HepG2 (cell line): ENCODE results near the gene MMAA. TPM values are rescaled to one million over a fixed set of nuclear protein-coding genes. Genes with fewer than 3 reads are reported as not detected.
A peak's percentile ranks its signal among the peaks of the same experiment; 100 is the strongest.

ENCODE experiments used
- DDIT3 ChIP-seq: sonication (generic); formaldehyde crosslinking; IDR thresholded peaks from 2 replicates; pipeline ENCODE4 v1.4.0; 2020; ENCODE audit warnings: mild to moderate bottlenecking, missing genetic modification reagents
- FOXC1 ChIP-seq: sonication (generic); formaldehyde crosslinking; IDR thresholded peaks from 2 replicates; pipeline ENCODE4 v1.8.0; 2022; ENCODE audit warnings: mild to moderate bottlenecking, missing genetic modification reagents, borderline replicate concordance
- HES4 ChIP-seq: sonication (generic); formaldehyde crosslinking; IDR thresholded peaks from 2 replicates; pipeline ENCODE4 v1.9.0; 2021; ENCODE audit warnings: mild to moderate bottlenecking, missing genetic modification reagents, borderline replicate concordance
- HMGXB4 ChIP-seq, 2 experiments: sonication (generic) in 1 of 2; formaldehyde crosslinking in 1 of 2; IDR thresholded peaks; 2 replicates each; pipeline versions ENCODE4 v1.4.0 to v1.6.1; 2018 to 2020; ENCODE audit warnings: missing genetic modification reagents in 2 of 2, borderline replicate concordance in 1 of 2, low read depth in 1 of 2, mild to moderate bottlenecking in 1 of 2, missing biosample characterization in 1 of 2
- ISX ChIP-seq: sonication (generic); formaldehyde crosslinking; conservative IDR thresholded peaks from 2 replicates; pipeline ENCODE4 v1.5.0; 2020; ENCODE audit warnings: missing genetic modification reagents
- NFE2 ChIP-seq: sonication (generic); formaldehyde crosslinking; IDR thresholded peaks from 2 replicates; pipeline ENCODE4 v1.4.0; 2020; ENCODE audit warnings: missing genetic modification reagents
- NPAS2 ChIP-seq: sonication (generic); formaldehyde crosslinking; IDR thresholded peaks from 2 replicates; pipeline ENCODE4 v1.8.0; 2022; ENCODE audit warnings: mild to moderate bottlenecking, missing genetic modification reagents, borderline replicate concordance
- ONECUT2 ChIP-seq: sonication (generic); formaldehyde crosslinking; IDR thresholded peaks from 2 replicates; pipeline ENCODE4 v1.4.0; 2020; ENCODE audit warnings: missing genetic modification reagents
- PBX2 ChIP-seq: IDR thresholded peaks from 2 replicates; pipeline ENCODE4 v1.6.1; 2016; ENCODE audit warnings: control low read depth
- TBX3 ChIP-seq: fragments of 450-650 bp; IDR thresholded peaks from 2 replicates; pipeline ENCODE4 v1.6.1; 2017; ENCODE audit warnings: antibody characterized with exemption, mild to moderate bottlenecking, inconsistent platforms, borderline replicate concordance
- ZNF224 ChIP-seq: sonication (generic); formaldehyde crosslinking; IDR thresholded peaks from 2 replicates; pipeline ENCODE4 v1.5.0; 2020; ENCODE audit warnings: mild to moderate bottlenecking, missing genetic modification reagents
- ZNF232 ChIP-seq: sonication (generic); formaldehyde crosslinking; IDR thresholded peaks from 2 replicates; pipeline ENCODE4 v1.4.0; 2020; ENCODE audit warnings: missing genetic modification reagents, borderline replicate concordance
- ZNF75D ChIP-seq: sonication (generic); formaldehyde crosslinking; IDR thresholded peaks from 2 replicates; pipeline ENCODE4 v1.8.1; 2023; ENCODE audit warnings: missing genetic modification reagents, mild to moderate bottlenecking, borderline replicate concordance
- ZNF766 ChIP-seq: sonication (generic); formaldehyde crosslinking; IDR thresholded peaks from 2 replicates; pipeline ENCODE4 v1.5.0; 2020; ENCODE audit warnings: missing genetic modification reagents, borderline replicate concordance
- ZNF770 ChIP-seq: sonication (generic); formaldehyde crosslinking; IDR thresholded peaks from 2 replicates; pipeline ENCODE4 v1.5.0; 2020; ENCODE audit warnings: mild to moderate bottlenecking, missing genetic modification reagents
- ZNF775 ChIP-seq: sonication (generic); formaldehyde crosslinking; IDR thresholded peaks from 2 replicates; pipeline ENCODE4 v1.4.0; 2020; ENCODE audit warnings: missing genetic modification reagents, mild to moderate bottlenecking, moderate library complexity, borderline replicate concordance
- ZNF879 ChIP-seq: sonication (generic); formaldehyde crosslinking; IDR thresholded peaks from 2 replicates; pipeline ENCODE4 v1.8.1; 2023; ENCODE audit warnings: missing genetic modification reagents
- polyA plus RNA-seq, 8 experiments: library from polyadenylated mRNA; depleted of rRNA in 3 of 8; stranded (reverse) in 7 of 8; unstranded in 1 of 8; fragments of >200 nt; fragmentation: Illumina TruSeq in 4 of 8; extraction: Trizol in 4 of 8; gene quantifications; 2 replicates each; pipeline versions ENCODE4 v1.2.1 to v1.2.3, GENCODE V29; 2011 to 2016; ENCODE audit warnings: low read depth in 4 of 8, missing spikeins in 1 of 8, mixed read lengths in 1 of 8; ENCODE audit not compliant: insufficient read depth in 1 of 8
- total RNA-seq, 5 experiments: library from RNA; depleted of rRNA; stranded (reverse); fragments of >200 nt; fragmentation: Illumina TruSeq; extraction: Trizol; gene quantifications; 2 replicates each; pipeline ENCODE4 v1.2.3, GENCODE V29; 2016; ENCODE audit warnings: low read depth in 1 of 5
- TF ChIP-seq, protein P1 (sequence below): sonication (generic); formaldehyde crosslinking; IDR thresholded peaks from 2 replicates; pipeline ENCODE4 v1.5.0; 2020; ENCODE audit warnings: missing genetic modification reagents, mild to moderate bottlenecking, borderline replicate concordance
- TF ChIP-seq, protein P2 (sequence below): IDR thresholded peaks from 2 replicates; pipeline ENCODE4 v1.6.1; 2016; ENCODE audit warnings: low read depth, control low read depth
- TF ChIP-seq, protein P3 (sequence below): sonication (generic); formaldehyde crosslinking; IDR thresholded peaks from 2 replicates; pipeline ENCODE4 v1.8.1; 2023; ENCODE audit warnings: mild to moderate bottlenecking, missing genetic modification reagents, borderline replicate concordance

MMAA gene
- total and polyA plus RNA-seq, 2 of the 13 experiments (the other 11 are each of a cell fraction or from before 2014, with no cell fraction given) = 1.3 to 2.8 TPM

- TF ChIP-seq ZNF232 (CRISPR knock-in tag) = no peak
- TF ChIP-seq ZNF770 (CRISPR knock-in tag) = peak; percentile 43; the same call in 1 of the 2 replicates
- peak; percentile 91; the same call in 1 of the 2 replicates for TF ChIP-seq ZNF224 (CRISPR knock-in tag)
- TF ChIP-seq ZNF879 (CRISPR knock-in tag) = 0 out of 2 replicates have a peak, but pooled peaks have one; percentile 51
- no peak for TF ChIP-seq ONECUT2 (CRISPR knock-in tag)
- no peak for TF ChIP-seq ZNF766 (CRISPR knock-in tag)
- TF ChIP-seq, protein P1, sequence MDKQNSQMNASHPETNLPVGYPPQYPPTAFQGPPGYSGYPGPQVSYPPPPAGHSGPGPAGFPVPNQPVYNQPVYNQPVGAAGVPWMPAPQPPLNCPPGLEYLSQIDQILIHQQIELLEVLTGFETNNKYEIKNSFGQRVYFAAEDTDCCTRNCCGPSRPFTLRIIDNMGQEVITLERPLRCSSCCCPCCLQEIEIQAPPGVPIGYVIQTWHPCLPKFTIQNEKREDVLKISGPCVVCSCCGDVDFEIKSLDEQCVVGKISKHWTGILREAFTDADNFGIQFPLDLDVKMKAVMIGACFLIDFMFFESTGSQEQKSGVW (CRISPR knock-in tag) = no peak
- TF ChIP-seq PBX2 = no peak
- TF ChIP-seq TBX3 = no peak
- no peak for TF ChIP-seq ZNF775 (CRISPR knock-in tag)
- no peak; the same call in none of the 2 replicates for TF ChIP-seq FOXC1
- TF ChIP-seq NPAS2 (CRISPR knock-in tag) = no peak
- TF ChIP-seq NFE2 = no peak
- TF ChIP-seq, protein P2, sequence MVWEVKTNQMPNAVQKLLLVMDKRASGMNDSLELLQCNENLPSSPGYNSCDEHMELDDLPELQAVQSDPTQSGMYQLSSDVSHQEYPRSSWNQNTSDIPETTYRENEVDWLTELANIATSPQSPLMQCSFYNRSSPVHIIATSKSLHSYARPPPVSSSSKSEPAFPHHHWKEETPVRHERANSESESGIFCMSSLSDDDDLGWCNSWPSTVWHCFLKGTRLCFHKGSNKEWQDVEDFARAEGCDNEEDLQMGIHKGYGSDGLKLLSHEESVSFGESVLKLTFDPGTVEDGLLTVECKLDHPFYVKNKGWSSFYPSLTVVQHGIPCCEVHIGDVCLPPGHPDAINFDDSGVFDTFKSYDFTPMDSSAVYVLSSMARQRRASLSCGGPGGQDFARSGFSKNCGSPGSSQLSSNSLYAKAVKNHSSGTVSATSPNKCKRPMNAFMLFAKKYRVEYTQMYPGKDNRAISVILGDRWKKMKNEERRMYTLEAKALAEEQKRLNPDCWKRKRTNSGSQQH (CRISPR knock-in tag) = peak; percentile 86
- peak; percentile 70; the same call in 1 of the 2 replicates for TF ChIP-seq ZNF75D (CRISPR knock-in tag)
- TF ChIP-seq HMGXB4 (CRISPR knock-in tag; IDR thresholded peaks at IDR 0.05; ENCODE audit: borderline replicate concordance in 1 of 2, low read depth in 1 of 2) = peak; percentile 96 to 98
- TF ChIP-seq, protein P3, sequence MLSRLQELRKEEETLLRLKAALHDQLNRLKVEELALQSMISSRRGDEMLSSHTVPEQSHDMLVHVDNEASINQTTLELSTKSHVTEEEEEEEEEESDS = no peak
- TF ChIP-seq ISX = no peak
- TF ChIP-seq DDIT3 (CRISPR knock-in tag) = no peak
- peak; percentile 56; the same call in 1 of the 2 replicates for TF ChIP-seq HES4 (CRISPR knock-in tag)
Measured at GRCh38 chr4:145618932-145619638, at the start of gene MMAA (continued).
